ENCODE results near the gene MESP1. TPM values are rescaled to one million over a fixed set of nuclear protein-coding genes. Genes with fewer than 3 reads are reported as not detected.

MESP1 gene
- total and polyA plus RNA-seq, 2 of the 13 experiments (the other 11 are each of a cell fraction or from before 2014, with no cell fraction given) = not detected

GRCh38 chr15:89776274-89777072 lies 25.4 kb upstream of the MESP1 start, which contains the start of gene MESP2 (continued):
- TF ChIP-seq ZNF770 (CRISPR knock-in tag; IDR thresholded peaks at IDR 0.05) (peak; percentile 63), ETS1 (CRISPR knock-in tag; IDR thresholded peaks at IDR 0.05) (no peak), CREM (IDR thresholded peaks at IDR 0.05) (no peak), CREM (CRISPR knock-in tag; IDR thresholded peaks at IDR 0.05) (no peak), MXD3 (CRISPR knock-in tag; IDR thresholded peaks at IDR 0.05) (peak; percentile 91), TCF7L2 (IDR thresholded peaks at IDR 0.05; ENCODE audit: low read depth, low read length) (no peak), MTA3 (CRISPR knock-in tag; IDR thresholded peaks at IDR 0.05) (no peak), ZNF740 (CRISPR knock-in tag; IDR thresholded peaks at IDR 0.05) (no peak), USF2 (IDR thresholded peaks at IDR 0.05; ENCODE audit: low read depth, low read length) (no peak), USF2 (CRISPR knock-in tag; IDR thresholded peaks at IDR 0.05; ENCODE audit: borderline replicate concordance) (no peak), STAT6 (CRISPR knock-in tag; IDR thresholded peaks at IDR 0.05; ENCODE audit: borderline replicate concordance) (no peak), ZNF710 (CRISPR knock-in tag; IDR thresholded peaks at IDR 0.05; ENCODE audit: borderline replicate concordance) (peak; percentile 45; the same call in 1 of the 2 replicates), JUN (CRISPR knock-in tag; IDR thresholded peaks at IDR 0.05) (no peak), HNRNPL (IDR thresholded peaks at IDR 0.05; ENCODE audit: low read depth, low read length) (0 out of 2 replicates have a peak, but pooled peaks have one; percentile 20), SALL1 (CRISPR knock-in tag; IDR thresholded peaks at IDR 0.05) (peak; percentile 77), RARG (CRISPR knock-in tag; IDR thresholded peaks at IDR 0.05; ENCODE audit: low read depth) (no peak), ARNT2 (CRISPR knock-in tag; IDR thresholded peaks at IDR 0.05; ENCODE audit: low read depth) (0 out of 2 replicates have a peak, but pooled peaks have one; percentile 32), ZNF720 (CRISPR knock-in tag; IDR thresholded peaks at IDR 0.05) (no peak)

Measured in HepG2 (cell line).